T-helper 17 cell (primary cell): Measurements from ENCODE around the gene NUP62. TPM values are rescaled to one million over a fixed set of nuclear protein-coding genes. Genes with fewer than 3 reads are reported as not detected.
"Not testable (repeated sequence)": the region's sequence is repeated elsewhere in the genome, so short reads cannot be mapped to it uniquely, and the experiment has no call there.

ENCODE experiments used
- ATAC-seq: fragments of 150-1000 bp; cut with Tn5 transposase; 2 replicates; pipeline ENCODE4 v1.10.0; 2021; ENCODE audit warnings: mild to moderate bottlenecking, moderate library complexity
- DNase-seq, 3 donors: peaks; one replicate each; pipeline versions ENCODE4 v3.0.0 to v3.0.0-alpha.2; 2020 to 2021
- H3K9me3 ChIP-seq: one replicate; pipeline ENCODE4 v1.7.0; 2013; ENCODE audit warnings: low read length, mild to moderate bottlenecking; ENCODE audit not compliant: control insufficient read depth, poor library complexity, severe bottlenecking
- H3K27ac Mint-ChIP-seq: one replicate; pipeline ENCODE4 v1.8.0; 2022; ENCODE audit warnings: mild to moderate bottlenecking, moderate library complexity, mixed read lengths
- H3K27me3 Mint-ChIP-seq: one replicate; pipeline ENCODE4 v1.8.0; 2022; ENCODE audit warnings: mixed read lengths
- H3K36me3 Mint-ChIP-seq: one replicate; pipeline ENCODE4 v1.8.0; 2022; ENCODE audit warnings: low read depth, mixed read lengths
- H3K4me1 Mint-ChIP-seq: one replicate; pipeline ENCODE4 v1.8.0; 2022; ENCODE audit warnings: mild to moderate bottlenecking, mixed read lengths
- H3K4me3 Mint-ChIP-seq: one replicate; pipeline ENCODE4 v1.8.0; 2022; ENCODE audit warnings: mild to moderate bottlenecking, moderate library complexity, mixed read lengths
- total RNA-seq, 4 donors: library from RNA in 2 of 4; stranded (reverse) in 2 of 4; gene quantifications; one replicate each; pipeline ENCODE4 v1.2.3 and lab custom pipeline; 2022 to 2026

Gene NUP62, protein sequence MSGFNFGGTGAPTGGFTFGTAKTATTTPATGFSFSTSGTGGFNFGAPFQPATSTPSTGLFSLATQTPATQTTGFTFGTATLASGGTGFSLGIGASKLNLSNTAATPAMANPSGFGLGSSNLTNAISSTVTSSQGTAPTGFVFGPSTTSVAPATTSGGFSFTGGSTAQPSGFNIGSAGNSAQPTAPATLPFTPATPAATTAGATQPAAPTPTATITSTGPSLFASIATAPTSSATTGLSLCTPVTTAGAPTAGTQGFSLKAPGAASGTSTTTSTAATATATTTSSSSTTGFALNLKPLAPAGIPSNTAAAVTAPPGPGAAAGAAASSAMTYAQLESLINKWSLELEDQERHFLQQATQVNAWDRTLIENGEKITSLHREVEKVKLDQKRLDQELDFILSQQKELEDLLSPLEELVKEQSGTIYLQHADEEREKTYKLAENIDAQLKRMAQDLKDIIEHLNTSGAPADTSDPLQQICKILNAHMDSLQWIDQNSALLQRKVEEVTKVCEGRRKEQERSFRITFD
- total RNA-seq (10 to 100 TPM; 46.8 to 62.4 TPM), total RNA-seq (lab: John Stamatoyannopoulos, UW) (41.4 to 59.6 reads per million in 2 donors)

DNA sequence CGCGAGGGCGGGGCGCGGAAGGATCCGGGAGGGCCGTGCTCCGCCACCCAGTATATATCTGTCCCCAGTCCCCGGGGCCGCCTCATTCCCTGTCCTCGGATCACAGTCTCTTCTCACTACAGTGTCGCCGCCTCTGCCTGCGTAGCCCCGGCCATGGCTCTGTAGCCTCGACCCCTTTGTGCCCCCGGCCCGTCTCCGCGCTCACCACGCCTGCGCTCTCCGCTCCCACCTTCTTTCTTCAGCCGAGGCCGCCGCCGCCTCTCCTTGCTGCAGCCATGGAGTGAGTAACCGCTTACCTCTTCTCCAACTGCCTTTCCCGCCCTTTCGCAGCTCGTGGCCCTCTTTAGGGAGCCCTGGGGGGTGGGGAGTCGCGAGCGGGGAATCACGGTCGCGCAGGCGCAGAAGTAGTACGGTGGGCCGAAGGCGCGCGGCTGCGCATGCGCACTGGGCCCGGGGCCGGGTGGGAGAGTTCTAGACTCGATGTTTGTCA lies at the start of gene NUP62, which contains the start of gene ATF5:
TSS of gene NUP62 (minus strand) at position 384 of the 490 bp plus-strand sequence. CDS start 19,697 bp downstream, outside the sequence.
TSS of gene ATF5 (plus strand) at position 85 of the 490 bp plus-strand sequence. CDS start 1,646 bp downstream, outside the sequence.
- Mint-ChIP-seq H3K36me3 (peaks cover 7% of the 10 kb centered on the region), H3K27me3 (no peaks in the 10 kb centered on the region), H3K27ac (peak within 1 kb of the TSS; percentile 99), H3K4me1 (peaks cover 64% of the 10 kb centered on the region), H3K4me3 (peak within 1 kb of the TSS; percentile 100)
- no peaks in the 10 kb centered on the region for H3K9me3 ChIP-seq
- DNase-seq (peak; percentile 89 to 96 (median 93)), ATAC-seq (peak; percentile 59)

DNA sequence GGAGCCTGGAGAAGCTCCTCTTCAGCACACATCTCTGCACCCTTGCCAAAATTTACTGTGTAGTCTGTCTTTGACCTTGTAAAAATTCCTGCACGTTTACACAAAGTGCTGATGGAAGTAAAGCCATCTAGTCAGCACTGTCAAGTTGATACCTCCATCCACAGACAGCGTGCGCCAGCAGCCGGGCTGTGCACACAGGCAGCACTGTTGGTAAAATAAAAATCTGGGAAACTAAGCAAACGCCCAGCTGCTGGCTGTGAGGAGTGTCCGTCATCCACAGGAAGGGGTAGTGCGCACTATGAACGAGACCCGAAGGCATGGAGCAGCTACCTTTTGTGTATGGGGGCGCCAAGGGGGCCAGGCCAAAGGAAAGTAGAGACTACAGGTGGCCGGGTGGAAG lies 49.0 kb upstream of the NUP62 start:
- Mint-ChIP-seq H3K36me3 (no peaks in the 10 kb centered on the region), H3K27ac (no peak overlapping the region)

DNA sequence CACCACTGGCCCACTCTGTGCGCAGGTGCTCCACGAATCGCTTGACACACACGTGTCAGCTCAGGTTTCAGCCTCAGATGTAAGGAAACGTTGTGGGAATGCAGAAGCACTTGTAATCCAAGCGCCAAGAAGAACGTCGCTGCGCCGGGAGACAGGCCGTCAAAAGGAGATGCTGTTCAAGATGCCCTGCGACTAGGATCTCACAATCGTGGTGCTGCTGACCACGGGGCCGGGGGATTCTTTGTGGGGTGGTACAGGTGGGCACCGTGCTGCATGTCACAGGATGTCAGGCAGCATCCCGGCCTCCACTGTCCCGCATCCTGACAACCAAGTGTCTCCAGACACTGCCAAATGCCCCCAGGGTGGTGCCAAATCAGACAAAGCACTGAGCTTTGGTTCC lies 48.6 kb upstream of the NUP62 start:
- peak overlapping the region; percentile 72 for H3K27ac Mint-ChIP-seq
- no peaks in the 10 kb centered on the region for H3K27me3 Mint-ChIP-seq
- H3K36me3 Mint-ChIP-seq, result no peaks in the 10 kb centered on the region
- no peak for DNase-seq
- no peak overlapping the region for H3K4me3 Mint-ChIP-seq
- ATAC-seq, result no peak
- no peaks in the 10 kb centered on the region for H3K9me3 ChIP-seq
- H3K4me1 Mint-ChIP-seq, result peaks cover 6% of the 10 kb centered on the region

More for the DNA sequence above, 49.0 kb upstream of the NUP62 start:
- no peaks in the 10 kb centered on the region for H3K27me3 Mint-ChIP-seq
- DNase-seq (no peak), ATAC-seq (no peak)
- no peak overlapping the region for H3K4me3 Mint-ChIP-seq
- peaks cover 6% of the 10 kb centered on the region for H3K4me1 Mint-ChIP-seq
- no peaks in the 10 kb centered on the region for H3K9me3 ChIP-seq

DNA sequence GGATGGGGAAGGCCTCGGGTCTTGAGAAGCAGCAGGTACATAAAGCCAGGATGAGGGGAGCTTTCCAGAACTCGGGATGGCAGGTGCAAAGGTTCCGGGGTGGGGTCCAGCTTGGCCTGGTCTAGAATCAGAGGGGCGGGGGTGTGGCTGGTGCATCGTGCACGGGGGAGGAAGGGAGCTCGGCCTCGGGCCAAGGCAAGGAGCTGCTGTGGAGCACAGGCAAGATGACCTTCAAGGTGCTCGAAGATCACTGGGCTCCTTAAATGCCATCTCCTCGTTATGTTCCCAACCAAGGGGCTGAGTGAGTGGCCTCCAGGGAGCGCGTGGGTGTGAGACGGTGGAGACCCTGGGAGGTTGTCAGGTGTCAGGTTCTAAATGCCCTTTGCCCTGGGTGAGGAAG lies 47.8 kb upstream of the NUP62 start:
- Mint-ChIP-seq H3K4me3 (no peak overlapping the region), H3K4me1 (peaks cover 4% of the 10 kb centered on the region), H3K27ac (peak overlapping the region; percentile 72), H3K36me3 (no peaks in the 10 kb centered on the region), H3K27me3 (no peaks in the 10 kb centered on the region)
- H3K9me3 ChIP-seq, result no peaks in the 10 kb centered on the region
- ATAC-seq, result no peak
- no peak for DNase-seq

DNA sequence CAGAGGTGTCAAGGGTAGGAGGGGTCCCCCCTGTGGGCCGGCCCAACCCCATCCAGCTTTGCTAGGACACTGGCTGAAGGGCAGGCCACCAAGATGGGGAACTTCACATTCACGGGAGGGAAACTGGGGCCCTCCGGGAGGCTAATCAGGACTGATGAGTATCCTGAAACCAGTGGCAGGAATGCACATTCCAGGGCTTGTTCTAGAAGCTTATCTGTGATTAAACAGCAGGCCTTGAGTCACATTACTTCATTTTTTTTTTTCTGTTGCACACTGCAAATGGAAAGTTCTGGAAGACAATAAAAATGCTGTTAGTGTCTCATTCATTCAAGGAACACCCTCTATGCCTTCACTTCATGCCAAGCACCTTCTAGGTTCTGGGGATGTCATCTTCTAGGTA lies 47.2 kb upstream of the NUP62 start:
- H3K4me1 Mint-ChIP-seq, result peaks cover 4% of the 10 kb centered on the region
- no peak for ATAC-seq
- peak overlapping the region; percentile 72 for H3K27ac Mint-ChIP-seq
- DNase-seq, result no peak
- no peak overlapping the region for H3K4me3 Mint-ChIP-seq
- no peaks in the 10 kb centered on the region for H3K36me3 Mint-ChIP-seq
- no peaks in the 10 kb centered on the region for H3K27me3 Mint-ChIP-seq
- H3K9me3 ChIP-seq, result no peaks in the 10 kb centered on the region

DNA sequence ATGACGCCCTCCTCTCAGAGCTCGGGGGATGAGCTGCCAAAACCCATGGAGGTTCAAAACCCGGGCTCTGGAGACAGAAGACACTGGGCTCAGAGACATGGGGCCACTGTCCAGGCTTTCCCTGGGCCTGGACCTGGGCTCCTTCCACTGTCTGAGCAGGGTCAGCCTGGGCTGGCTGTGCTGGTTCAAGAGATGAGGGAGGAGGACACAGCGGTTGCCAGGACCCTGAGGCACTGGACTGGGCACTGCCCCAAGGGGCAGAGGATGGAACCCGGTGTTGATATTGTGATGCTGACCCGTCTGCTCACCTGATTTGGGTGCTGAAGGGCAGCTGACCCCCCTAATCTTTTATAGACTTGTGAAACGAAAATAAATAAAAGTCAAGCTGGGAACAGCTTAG lies 45.7 kb upstream of the NUP62 start:
- no peaks in the 10 kb centered on the region for H3K9me3 ChIP-seq
- Mint-ChIP-seq H3K27me3 (no peaks in the 10 kb centered on the region), H3K36me3 (no peaks in the 10 kb centered on the region), H3K4me3 (no peak overlapping the region), H3K4me1 (peaks cover 4% of the 10 kb centered on the region), H3K27ac (no peak overlapping the region)
- ATAC-seq (no peak), DNase-seq (no peak)

DNA sequence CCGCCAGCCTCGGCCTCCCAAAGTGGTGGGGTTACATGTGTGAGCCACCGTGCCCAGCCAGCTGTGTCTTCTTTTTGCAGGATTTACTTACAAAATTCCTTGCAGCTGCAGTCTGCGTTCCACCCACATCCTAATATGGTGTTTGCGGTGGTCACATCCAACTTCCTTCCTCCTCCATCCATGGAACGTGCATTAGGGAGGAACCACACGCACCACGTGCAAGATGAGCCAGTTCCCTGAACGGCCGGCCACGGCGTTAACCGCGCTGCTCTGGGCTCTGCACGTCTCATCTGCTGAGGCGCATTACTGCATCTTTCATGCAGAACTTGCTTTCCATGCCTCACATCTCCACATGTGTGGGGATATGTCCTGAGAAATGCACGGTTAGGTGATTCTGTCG lies 44.7 kb upstream of the NUP62 start:
- peaks cover 4% of the 10 kb centered on the region for H3K4me1 Mint-ChIP-seq
- no peak for ATAC-seq
- H3K27ac Mint-ChIP-seq, result no peak overlapping the region
- peaks cover 2% of the 10 kb centered on the region for H3K27me3 Mint-ChIP-seq
- H3K36me3 Mint-ChIP-seq, result no peaks in the 10 kb centered on the region
- DNase-seq, result no peak
- H3K4me3 Mint-ChIP-seq, result no peak overlapping the region
- H3K9me3 ChIP-seq, result no peaks in the 10 kb centered on the region

DNA sequence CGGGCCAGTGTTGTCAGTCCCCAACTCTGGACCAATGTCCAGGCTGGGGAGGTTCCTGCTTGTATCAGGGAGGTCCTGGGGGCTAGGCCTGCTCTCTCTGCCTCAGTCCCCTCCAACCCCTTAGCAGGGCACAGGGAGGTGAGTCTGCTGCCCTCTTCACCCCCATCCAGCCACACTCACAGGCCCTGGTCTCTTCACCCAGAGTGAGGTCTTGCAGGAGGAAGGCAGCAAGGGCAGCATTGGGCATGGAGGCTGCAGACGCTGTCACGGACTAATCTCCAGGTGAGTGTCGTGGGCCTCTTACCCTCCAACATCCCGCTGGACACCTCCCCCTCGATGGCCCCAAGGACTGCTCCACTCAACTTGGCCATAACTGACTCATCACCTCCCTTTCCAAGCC lies 43.5 kb upstream of the NUP62 start:
- peaks cover 4% of the 10 kb centered on the region for H3K4me1 Mint-ChIP-seq
- ATAC-seq, result no peak
- no peaks in the 10 kb centered on the region for H3K36me3 Mint-ChIP-seq
- no peaks in the 10 kb centered on the region for H3K9me3 ChIP-seq
- DNase-seq, result no peak
- no peak overlapping the region for H3K27ac Mint-ChIP-seq
- H3K27me3 Mint-ChIP-seq, result peaks cover 9% of the 10 kb centered on the region
- no peak overlapping the region for H3K4me3 Mint-ChIP-seq

DNA sequence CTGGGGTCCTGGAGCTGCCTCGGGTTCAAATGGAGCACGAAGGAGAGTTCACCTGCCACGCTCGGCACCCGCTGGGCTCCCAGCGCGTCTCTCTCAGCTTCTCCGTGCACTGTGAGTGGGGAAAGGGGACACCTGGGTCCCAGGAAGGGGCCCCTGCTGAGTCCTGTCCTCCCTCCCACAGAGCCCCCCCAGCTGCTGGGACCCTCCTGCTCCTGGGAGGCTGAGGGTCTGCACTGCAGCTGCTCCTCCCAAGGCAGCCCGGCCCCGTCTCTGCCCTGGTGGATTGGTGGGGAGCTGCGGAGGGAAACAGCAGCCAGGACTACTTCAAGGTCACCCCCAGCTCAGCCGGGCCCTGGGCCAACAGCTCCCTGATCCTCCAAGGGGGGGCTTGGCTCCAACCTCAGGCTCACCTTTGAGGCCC lies 42.7 kb upstream of the NUP62 start:
- no peak for ATAC-seq
- H3K9me3 ChIP-seq, result no peaks in the 10 kb centered on the region
- Mint-ChIP-seq H3K36me3 (no peaks in the 10 kb centered on the region), H3K27ac (no peak overlapping the region), H3K27me3 (peaks cover 9% of the 10 kb centered on the region), H3K4me3 (no peak overlapping the region), H3K4me1 (peaks cover 4% of the 10 kb centered on the region)
- DNase-seq, result no peak

DNA sequence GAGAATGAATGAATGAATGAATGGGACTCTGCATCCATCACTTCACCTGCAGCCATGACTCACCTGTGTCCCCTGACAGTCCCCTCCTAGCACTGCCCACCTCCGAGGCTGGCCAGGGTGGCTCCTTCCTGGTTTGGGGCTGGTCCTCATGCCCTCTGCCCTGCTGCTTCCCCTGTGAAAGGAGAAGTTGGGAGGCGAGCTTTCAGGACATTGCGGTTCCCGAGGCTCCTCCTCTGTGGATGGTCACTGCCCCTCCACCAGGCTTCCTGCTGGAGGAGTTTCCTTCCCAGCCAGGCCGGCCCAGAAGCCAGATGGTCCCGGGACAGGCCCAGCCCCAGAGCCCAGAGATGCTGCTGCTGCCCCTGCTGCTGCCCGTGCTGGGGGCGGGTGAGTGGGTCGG lies 40.1 kb upstream of the NUP62 start:
- not testable (repeated sequence) for H3K27ac Mint-ChIP-seq, ATAC-seq, H3K27me3 Mint-ChIP-seq, H3K9me3 ChIP-seq, H3K4me1 Mint-ChIP-seq, DNase-seq, H3K4me3 Mint-ChIP-seq, H3K36me3 Mint-ChIP-seq

DNA sequence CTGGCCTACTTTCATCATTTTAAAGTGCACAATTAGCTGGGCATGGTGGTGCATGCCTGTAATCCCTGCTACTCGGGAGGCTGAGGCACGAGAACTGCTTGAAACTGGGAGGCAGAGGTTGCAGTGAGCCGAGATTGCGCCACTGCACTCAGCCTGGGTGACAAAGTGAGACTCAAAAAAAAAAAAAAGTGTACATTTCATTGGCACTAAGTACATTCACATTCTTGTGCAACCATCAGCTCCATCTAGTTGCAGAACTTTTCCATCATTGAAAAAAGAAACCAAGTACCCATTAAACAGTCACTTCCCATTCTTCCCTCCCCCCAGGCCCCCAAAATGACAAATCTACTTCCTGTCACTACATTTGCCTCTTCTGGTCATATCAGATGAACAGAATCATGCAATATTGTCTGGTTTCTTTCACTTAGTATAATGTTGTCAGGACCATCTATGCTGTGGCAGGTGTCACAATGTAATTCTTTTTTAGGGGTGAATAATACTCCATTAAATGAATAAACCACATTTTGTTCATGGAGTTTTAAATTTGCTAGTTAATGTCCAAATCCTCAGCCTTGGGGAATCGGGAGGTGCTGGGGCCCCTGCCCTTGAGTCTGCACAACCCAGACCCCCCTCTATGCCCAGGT lies 39.1 kb upstream of the NUP62 start:
- H3K9me3 ChIP-seq, result no peaks in the 10 kb centered on the region
- peaks cover 9% of the 10 kb centered on the region for H3K27me3 Mint-ChIP-seq
- no peaks in the 10 kb centered on the region for H3K36me3 Mint-ChIP-seq
- ATAC-seq (no peak), DNase-seq (no peak)
- no peak overlapping the region for H3K4me3 Mint-ChIP-seq
- no peak overlapping the region for H3K27ac Mint-ChIP-seq
- H3K4me1 Mint-ChIP-seq, result no peaks in the 10 kb centered on the region

DNA sequence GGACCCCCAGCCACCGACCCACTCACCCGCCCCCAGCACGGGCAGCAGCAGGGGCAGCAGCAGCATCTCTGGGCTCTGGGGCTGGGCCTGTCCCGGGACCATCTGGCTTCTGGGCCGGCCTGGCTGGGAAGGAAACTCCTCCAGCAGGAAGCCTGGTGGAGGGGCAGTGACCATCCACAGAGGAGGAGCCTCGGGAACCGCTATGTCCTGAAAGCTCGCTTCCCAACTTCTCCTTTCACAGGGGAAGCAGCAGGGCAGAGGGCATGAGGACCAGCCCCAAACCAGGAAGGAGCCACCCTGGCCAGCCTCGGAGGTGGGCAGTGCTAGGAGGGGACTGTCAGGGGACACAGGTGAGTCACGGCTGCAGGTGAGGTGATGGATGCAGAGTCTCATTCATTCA lies 31.7 kb upstream of the NUP62 start, which contains the start of gene SIGLEC11:
TSS of gene SIGLEC11 (minus strand) at position 193 of the 400 bp plus-strand sequence. CDS start at position 102, 91 bp downstream.
- not testable (repeated sequence) for ATAC-seq, H3K27ac Mint-ChIP-seq, H3K9me3 ChIP-seq, H3K4me3 Mint-ChIP-seq, DNase-seq, H3K27me3 Mint-ChIP-seq, H3K36me3 Mint-ChIP-seq, H3K4me1 Mint-ChIP-seq

DNA sequence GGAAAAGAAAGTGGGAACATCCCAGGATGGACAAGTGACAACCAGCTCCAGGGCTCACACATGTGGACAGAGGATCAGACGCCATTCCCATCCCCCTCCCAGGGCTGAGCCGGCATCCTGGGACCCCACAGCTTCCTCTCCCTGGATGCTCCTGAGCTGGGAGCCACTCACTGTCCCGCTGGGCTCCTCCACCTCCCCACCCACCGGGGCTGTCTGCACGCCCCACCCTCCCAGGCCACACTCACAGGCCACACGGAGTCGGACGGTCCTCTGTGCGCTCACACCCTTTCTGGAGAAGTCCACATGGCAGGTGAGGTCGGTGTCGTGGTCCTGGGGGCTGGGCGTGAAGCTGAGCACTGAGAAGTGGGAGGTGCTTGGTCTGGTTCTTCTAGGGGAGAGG lies 30.6 kb upstream of the NUP62 start:
- H3K27ac Mint-ChIP-seq, H3K27me3 Mint-ChIP-seq, H3K9me3 ChIP-seq, ATAC-seq, DNase-seq, H3K36me3 Mint-ChIP-seq, H3K4me3 Mint-ChIP-seq, H3K4me1 Mint-ChIP-seq: not testable (repeated sequence)
